Measurements from ENCODE around the gene DKK3.

Gene DKK3

DNA sequence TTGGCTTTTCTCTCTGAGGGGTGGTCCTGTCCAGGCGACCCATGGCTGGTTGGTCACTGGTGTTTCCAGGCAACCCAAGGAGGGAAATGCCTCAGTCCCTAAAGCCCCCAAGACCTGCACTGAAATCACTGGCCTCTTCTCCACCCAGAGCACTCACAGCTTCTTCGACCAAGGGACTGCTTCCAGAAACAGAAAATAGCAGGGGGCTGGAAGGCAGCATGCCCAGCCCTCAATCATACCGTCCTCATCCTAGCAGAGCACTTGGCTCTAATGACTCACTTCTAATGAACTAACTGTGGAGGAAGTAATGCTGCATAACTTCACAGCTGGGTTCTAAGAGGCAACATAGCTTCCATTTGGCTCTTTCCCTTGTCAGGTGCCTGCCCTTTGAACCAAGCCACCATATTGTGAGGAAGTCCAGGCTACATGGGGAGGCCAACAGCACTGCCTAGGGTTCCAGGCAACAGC, 27.6 kb downstream of the DKK3 start:
- FAIRE-seq, result no peak

GRCh38 chr11:11980200-11980599, 28.2 kb downstream of the DKK3 start:
- FAIRE-seq, result no peak

- FAIRE-seq, result no peak
Measured at GRCh38 chr11:11979488-11980117, 28.8 kb downstream of the DKK3 start.

GRCh38 chr11:11978792-11979487, 29.5 kb downstream of the DKK3 start:
- FAIRE-seq, result no peak

DNA sequence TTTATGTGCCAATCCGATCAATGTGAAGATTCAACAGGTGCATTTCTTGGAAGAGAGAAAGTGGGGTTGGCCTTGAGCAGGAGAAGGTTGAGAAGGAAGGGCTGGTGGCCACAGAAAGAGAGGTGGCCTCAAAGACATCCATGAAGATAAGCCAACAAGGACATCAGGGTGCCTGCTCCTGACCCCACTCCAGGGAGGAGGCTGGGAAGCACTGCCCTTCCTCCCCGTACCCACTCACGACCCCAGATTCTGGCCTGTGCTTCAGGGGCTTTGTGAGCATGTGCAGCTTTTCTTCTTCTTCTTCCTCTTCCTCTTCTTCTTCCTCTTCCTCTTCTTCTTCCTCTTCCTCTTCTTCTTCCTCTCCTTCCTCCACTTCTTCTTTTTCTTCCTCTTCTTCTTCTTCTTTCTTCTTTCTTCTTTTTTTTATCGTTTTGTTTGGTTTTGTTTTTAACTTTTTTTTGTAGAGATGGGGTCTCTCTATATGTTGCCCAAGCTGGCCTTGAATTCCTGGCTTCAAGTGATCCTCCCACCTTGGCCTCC, 30.3 kb downstream of the DKK3 start:
- FAIRE-seq, result no peak

DNA sequence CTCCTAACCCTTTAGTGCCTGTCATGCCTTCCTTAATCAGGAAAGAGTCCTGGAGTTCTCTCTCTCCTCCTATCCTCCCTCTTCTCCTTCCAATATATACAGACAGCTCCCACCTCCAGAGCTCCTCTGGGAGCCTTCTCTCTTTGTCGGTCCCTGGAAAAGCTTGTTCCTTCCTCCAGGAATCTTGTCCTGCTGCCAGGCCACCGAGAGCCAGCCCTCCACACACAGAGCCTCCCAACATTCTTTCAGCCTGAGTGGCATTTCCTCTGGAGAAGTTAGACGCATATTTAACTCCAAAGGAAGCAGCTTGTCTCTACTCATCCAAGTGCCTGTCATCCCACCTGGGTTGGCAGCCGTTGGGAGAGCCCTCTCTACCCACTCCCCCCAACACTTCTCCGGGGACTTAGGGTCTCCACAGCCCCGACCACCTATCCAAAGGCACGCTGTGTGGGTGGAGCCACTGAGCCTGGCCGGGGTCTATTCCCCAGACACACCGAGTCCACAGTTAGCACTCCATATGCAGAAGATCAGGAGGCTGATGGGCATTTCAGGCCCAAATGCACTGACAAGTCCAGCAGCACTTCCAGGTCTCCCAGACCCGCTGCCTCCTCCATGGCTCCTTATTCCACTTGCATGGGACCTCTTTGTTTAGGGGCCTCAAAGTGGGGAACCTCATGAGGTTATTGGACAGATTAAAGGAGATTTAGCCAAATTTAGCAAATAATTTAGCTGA, 31.1 kb downstream of the DKK3 start:
- no peak for FAIRE-seq

- no peak for FAIRE-seq
Measured at GRCh38 chr11:11976481-11977127, 31.8 kb downstream of the DKK3 start.

DNA sequence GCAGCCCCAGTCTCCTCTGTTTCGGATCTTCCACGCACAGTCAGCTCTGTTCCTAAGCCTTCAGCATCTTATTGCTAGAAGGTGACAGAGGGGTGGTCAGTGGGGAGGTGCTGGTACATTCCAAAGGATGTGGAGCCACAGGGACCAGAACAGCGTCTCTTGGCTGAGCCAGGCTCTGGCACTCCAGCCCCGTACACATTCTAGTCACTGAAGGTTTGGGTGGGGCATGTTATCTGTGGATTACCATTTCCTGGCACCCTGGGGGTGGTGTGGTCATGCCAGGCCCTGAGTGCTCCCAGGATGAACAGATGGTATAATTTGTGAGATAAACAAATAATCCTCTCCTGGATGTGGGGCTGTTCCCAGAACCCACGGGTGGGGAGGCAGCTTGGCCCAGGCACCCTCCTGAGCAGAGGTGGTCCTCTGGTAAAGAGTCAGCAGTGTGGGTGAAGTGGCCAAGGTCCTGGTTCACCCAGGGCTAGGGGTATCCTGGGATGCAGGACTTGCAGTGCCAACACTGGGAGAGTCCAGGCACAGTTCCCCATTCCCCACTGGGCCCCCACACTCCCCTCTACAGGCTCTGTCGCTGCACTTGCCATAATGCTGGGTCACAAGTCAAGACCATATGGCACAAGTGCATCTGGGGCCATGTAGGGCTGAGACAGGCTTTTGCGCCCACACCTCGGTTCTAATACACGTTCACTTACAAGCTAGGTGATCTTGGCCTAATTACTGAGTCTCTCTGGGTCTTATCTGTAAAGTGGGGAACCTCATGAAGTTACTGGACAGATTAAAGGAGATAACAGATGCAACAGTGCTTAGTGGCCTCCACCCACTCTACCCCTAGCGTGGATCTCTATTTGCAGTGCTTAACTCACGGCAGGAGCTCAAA, 33.0 kb downstream of the DKK3 start:
- no peak for FAIRE-seq

DNA sequence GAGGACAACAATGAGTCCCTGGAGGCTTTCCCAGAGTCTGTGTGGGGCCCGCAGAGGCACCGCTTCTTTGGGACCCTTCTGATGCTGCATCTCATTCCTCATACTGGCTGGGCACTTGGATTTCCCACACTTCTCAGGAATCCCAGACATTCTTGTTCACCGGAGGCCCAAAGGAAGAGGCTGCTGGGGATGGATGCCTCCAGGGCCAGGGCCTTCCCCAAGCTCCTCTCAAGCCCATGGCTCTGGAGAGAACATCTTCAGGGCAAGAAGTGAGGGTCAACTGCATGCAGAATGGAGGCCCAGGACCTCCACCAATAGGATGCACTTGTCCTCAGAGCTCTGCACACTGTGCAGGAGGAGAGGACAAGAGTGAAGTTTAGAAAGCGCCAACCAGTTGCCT, 34.6 kb downstream of the DKK3 start:
- no peak for FAIRE-seq

DNA sequence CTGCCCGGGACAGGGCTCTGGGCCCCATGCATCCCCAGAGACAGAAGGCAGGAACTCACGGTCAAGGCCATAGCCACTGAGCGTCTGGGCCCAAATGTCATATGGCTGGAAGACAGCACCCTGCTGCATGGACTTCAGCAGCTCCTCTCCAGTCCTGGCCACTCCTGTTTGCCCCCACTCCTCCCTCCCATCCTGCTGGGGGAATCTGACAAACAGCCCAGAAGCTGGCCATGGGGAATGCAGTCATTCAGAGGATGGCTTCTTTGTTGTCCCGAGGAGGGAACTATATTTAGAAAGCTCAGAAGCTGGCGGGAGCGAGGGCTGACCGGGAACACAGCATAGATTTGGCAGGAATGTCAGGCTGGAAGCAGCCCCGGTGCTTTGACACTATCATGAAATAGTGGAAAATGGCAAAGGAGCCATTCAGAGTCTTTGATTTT, 35.0 kb downstream of the DKK3 start:
- no peak for FAIRE-seq

GRCh38 chr11:11972730-11973341, 35.6 kb downstream of the DKK3 start:
- no peak for FAIRE-seq

GRCh38 chr11:11971906-11972547, 36.4 kb downstream of the DKK3 start:
- no peak for FAIRE-seq

- FAIRE-seq, result no peak
Measured at GRCh38 chr11:11970556-11970955, 37.9 kb downstream of the DKK3 start.

DNA sequence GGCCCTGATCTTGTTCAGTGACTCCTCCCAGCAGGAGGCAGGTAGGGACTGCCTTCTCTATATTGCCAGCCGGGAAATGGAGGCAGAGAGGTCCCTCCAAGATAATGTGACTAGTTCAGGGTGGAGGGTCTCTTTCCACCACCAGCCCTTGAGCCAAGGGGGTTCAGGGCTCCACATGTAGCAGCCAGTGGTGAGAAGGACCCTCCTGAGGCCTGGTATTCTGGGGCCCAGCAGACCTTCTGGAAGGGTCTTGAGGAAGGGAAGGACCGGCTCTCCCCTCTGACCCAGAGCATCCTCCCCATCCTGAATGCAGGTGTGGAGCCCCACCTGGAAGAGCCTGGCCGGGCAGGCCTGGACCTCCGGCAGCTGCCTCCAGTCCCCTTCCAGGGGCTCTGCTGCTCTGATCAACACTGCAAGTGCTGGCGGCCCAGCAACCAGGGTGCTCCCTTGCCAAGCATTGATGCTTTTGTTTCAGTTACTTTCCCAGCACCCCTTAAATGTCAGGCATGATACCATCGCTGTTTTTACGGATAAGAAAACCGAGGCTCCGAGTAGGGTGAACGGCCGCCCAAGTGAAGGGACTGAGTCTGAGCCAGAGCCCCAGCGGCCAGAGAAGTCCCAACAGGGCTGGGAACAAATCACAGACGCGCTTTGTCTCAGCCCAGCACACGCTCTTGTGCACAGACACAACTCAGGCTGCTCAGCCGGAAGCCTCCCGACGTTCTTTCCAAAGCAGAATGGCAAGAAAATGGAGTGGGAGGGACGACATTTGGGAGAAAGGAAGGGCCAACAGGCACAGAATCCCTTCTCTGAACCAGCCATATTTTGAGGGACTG, 38.8 kb downstream of the DKK3 start:
- FAIRE-seq, result no peak

- no peak for FAIRE-seq
Measured at GRCh38 chr11:11968511-11969280, 39.7 kb downstream of the DKK3 start.

DNA sequence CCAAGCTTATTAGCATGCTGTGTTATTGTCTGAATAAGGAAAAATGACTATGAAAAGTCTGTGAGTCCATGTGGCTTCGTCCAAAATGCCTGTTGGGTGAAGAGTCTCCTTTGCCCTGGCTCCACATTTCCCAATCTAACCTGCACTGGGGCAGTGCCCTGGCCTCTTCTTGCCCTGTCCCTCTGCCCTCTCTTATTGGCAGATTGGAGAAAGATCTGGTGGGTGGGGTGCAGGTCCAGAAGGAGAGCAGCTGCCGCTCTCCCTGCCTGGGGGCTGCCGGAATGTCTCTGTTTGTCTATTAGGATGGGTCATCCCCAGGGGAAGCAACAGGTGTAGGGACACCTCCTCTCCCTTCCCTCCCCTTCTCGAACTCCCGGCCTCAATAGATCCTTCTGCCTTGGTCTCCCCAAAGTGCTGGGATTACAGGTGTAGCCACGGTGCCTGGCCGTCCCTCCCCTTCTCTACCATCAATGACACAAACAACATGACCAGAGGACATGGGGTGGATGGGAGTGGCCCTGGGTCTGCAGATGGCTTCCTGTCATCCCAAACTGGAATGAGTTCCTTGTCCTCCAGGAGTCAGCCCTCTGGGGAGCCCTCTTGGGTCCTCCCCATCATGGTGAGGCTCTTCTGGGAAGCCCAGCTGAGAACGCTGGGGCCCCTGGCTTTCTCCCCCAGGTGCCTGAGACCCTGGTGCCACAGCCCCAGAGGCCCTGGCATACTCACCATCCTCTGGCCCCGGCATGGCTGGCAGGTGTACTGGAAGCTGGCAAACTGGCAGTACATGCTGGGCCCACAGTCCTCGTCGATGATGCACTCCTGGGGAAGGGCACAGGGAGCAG, 40.5 kb downstream of the DKK3 start:
- FAIRE-seq, result no peak

GRCh38 chr11:11966826-11967668, 41.4 kb downstream of the DKK3 start:
- FAIRE-seq, result peak; percentile 34

Data from G401.6 (cell line).